ENCODE results near the gene WDR19. TPM values are rescaled to one million over a fixed set of nuclear protein-coding genes. Genes with fewer than 3 reads are reported as not detected.

WDR19 gene
- 7.2 to 9.2 TPM (median 8.8 TPM) in 5 replicates for total RNA-seq (2022; extraction: Qiagen RNA extraction)

GRCh38 chr4:39181905-39182638 lies at the start of gene WDR19:
Gene WDR19, plus strand, starts transcription at chr4:39182529. Its CDS starts 29 bp downstream, at chr4:39182558.

Other genes with a start within 250 kb of the WDR19 start
- gene TMEM156, start 150.1 kb upstream of the WDR19 start, total RNA-seq (2022; extraction: Qiagen RNA extraction), result 18.6 to 22.7 TPM (median 20.8 TPM) in 5 replicates
- 43.7 to 61.1 TPM (median 55.1 TPM) in 5 replicates for gene KLHL5, start 120.3 kb upstream of the WDR19 start, total RNA-seq (2022; extraction: Qiagen RNA extraction)
- gene RFC1, start 183.8 kb downstream of the WDR19 start, total RNA-seq (2022; extraction: Qiagen RNA extraction), result 16.5 to 21.2 TPM (median 17.7 TPM) in 5 replicates
- 0.08 to 0.16 TPM (median 0.13 TPM) in 5 replicates for gene KLB, start 224.4 kb downstream of the WDR19 start, total RNA-seq (2022; extraction: Qiagen RNA extraction)